ENCODE results near the gene TTC28.

GRCh38 chr22:28012832-28013460, 666.7 kb downstream of the TTC28 start:
- TF ChIP-seq CTCF (IDR thresholded peaks at IDR 0.05): no peak
- TF ChIP-seq POLR2A (IDR thresholded peaks at IDR 0.05): no peak
